ENCODE measurements around the gene NDST1.

The NDST1 gene

GRCh38 chr5:150544611-150545219 lies 36.8 kb downstream of the NDST1 start:
- peak; percentile 65 for DNase-seq (ENCODE audit: low spot score)

GRCh38 chr5:150545246-150545645 lies 37.3 kb downstream of the NDST1 start:
- DNase-seq (ENCODE audit: low spot score): no peak

GRCh38 chr5:150548123-150548522 lies 40.2 kb downstream of the NDST1 start:
- DNase-seq (ENCODE audit: low spot score): no peak

GRCh38 chr5:150549735-150550134 lies 41.8 kb downstream of the NDST1 start:
- DNase-seq (ENCODE audit: low spot score): no peak

GRCh38 chr5:150550286-150550685 lies 42.4 kb downstream of the NDST1 start:
- no peak for DNase-seq (ENCODE audit: low spot score)

GRCh38 chr5:150551066-150551465 lies 43.1 kb downstream of the NDST1 start:
- no peak for DNase-seq (ENCODE audit: low spot score)

GRCh38 chr5:150553402-150553801 lies 45.5 kb downstream of the NDST1 start:
- no peak for DNase-seq (ENCODE audit: low spot score)

- DNase-seq (ENCODE audit: low spot score): no peak
These were observed 46.0 kb downstream of the NDST1 start for GRCh38 chr5:150553911-150554310.

- DNase-seq (ENCODE audit: low spot score): no peak
These were observed 46.9 kb downstream of the NDST1 start for GRCh38 chr5:150554857-150555256.

- DNase-seq (ENCODE audit: low spot score): no peak
These were observed 48.2 kb downstream of the NDST1 start for GRCh38 chr5:150556106-150556505.

- DNase-seq (ENCODE audit: low spot score): no peak
These were observed 49.1 kb downstream of the NDST1 start for GRCh38 chr5:150556859-150557508.

- DNase-seq (ENCODE audit: low spot score): no peak
These were observed 49.6 kb downstream of the NDST1 start for GRCh38 chr5:150557509-150557872.

GRCh38 chr5:150558088-150558621 lies 50.2 kb downstream of the NDST1 start:
- DNase-seq (ENCODE audit: low spot score): no peak

GRCh38 chr5:150559088-150559487 lies 51.2 kb downstream of the NDST1 start:
- DNase-seq (ENCODE audit: low spot score): no peak

- no peak for DNase-seq (ENCODE audit: low spot score)
These were observed 51.8 kb downstream of the NDST1 start for GRCh38 chr5:150559701-150560100.

- DNase-seq (ENCODE audit: low spot score): peak; percentile 82
These were observed 52.7 kb downstream of the NDST1 start for GRCh38 chr5:150560401-150561191.

GRCh38 chr5:150561192-150561512 lies 53.2 kb downstream of the NDST1 start:
- no peak for DNase-seq (ENCODE audit: low spot score)

GRCh38 chr5:150561571-150562275 lies 53.8 kb downstream of the NDST1 start:
- no peak for DNase-seq (ENCODE audit: low spot score)

GRCh38 chr5:150562832-150563231 lies 54.9 kb downstream of the NDST1 start:
- DNase-seq (ENCODE audit: low spot score): no peak

- no peak for DNase-seq (ENCODE audit: low spot score)
These were observed 57.9 kb downstream of the NDST1 start for GRCh38 chr5:150565868-150566267.

GRCh38 chr5:150567031-150567717 lies 59.2 kb downstream of the NDST1 start:
- DNase-seq (ENCODE audit: low spot score): no peak

GRCh38 chr5:150568663-150569062 lies 60.7 kb downstream of the NDST1 start:
- DNase-seq (ENCODE audit: low spot score): no peak

Data from putamen (tissue), 1 donor.